SK-N-SH (cell line): Measurements from ENCODE around the gene AHRR.
"Not testable (repeated sequence)": the region's sequence is repeated elsewhere in the genome, so short reads cannot be mapped to it uniquely, and the experiment has no call there.

Source experiments
- CHD2 ChIP-seq: fragments of 150-350 bp; IDR thresholded peaks from 2 replicates; pipeline ENCODE4 v1.6.1; 2018; ENCODE audit warnings: low read length; ENCODE audit not compliant: partially characterized antibody
- CTCF ChIP-seq: fragments of 200-600 bp; sonication (generic); IDR thresholded peaks from 2 replicates; pipeline ENCODE4 v1.6.1; 2017; ENCODE audit warnings: antibody characterized with exemption, mild to moderate bottlenecking, moderate library complexity
- EP300 ChIP-seq, 2 experiments: IDR thresholded peaks; 2 replicates each; pipeline versions ENCODE4 v1.4.0 to v1.6.1; 2012; ENCODE audit warnings: borderline replicate concordance in 1 of 2, low read depth in 1 of 2, low read length in 1 of 2
- EZH2phosphoT487 ChIP-seq: fragments of 200-600 bp; sonication (generic); IDR thresholded peaks from 2 replicates; pipeline ENCODE4 v1.6.1; 2017; ENCODE audit warnings: low read depth, mixed run types, mild to moderate bottlenecking, antibody characterized with exemption, moderate library complexity, borderline replicate concordance
- GABPA ChIP-seq: IDR thresholded peaks from 2 replicates; pipeline ENCODE4 v1.4.0; 2012; ENCODE audit warnings: low read depth, mild to moderate bottlenecking
- RAD21 ChIP-seq: IDR thresholded peaks from 2 replicates; pipeline ENCODE4 v1.6.1; 2012; ENCODE audit warnings: mild to moderate bottlenecking, low read length
- RFX5 ChIP-seq: IDR thresholded peaks from 2 replicates; pipeline ENCODE4 v1.6.1; 2012; ENCODE audit warnings: mild to moderate bottlenecking, improper control_type of control experiment, low read length
- TEAD4 ChIP-seq: IDR thresholded peaks from 2 replicates; pipeline ENCODE4 v1.4.0; 2012; ENCODE audit warnings: mild to moderate bottlenecking, borderline replicate concordance; ENCODE audit not compliant: insufficient read depth

- TF ChIP-seq CTCF; TEAD4; CHD2; RAD21; RFX5; EZH2phosphoT487; GABPA; EP300 (IDR thresholded peaks at IDR 0.05; ENCODE audit: borderline replicate concordance in 1 of 2, low read depth in 1 of 2, low read length in 1 of 2): not testable (repeated sequence)
Measured at GRCh38 chr5:299921-300320, 21.6 kb upstream of the AHRR start.
